Breast epithelium (tissue), 4 donors: Measurements from ENCODE around the gene MLXIP. TPM values are rescaled to one million over a fixed set of nuclear protein-coding genes. Genes with fewer than 3 reads are reported as not detected.

Source experiments
- DNase-seq, 2 donors: peaks; one replicate each; pipeline ENCODE4 v3.0.0-alpha.2; 2019; ENCODE audit warnings: low spot score in 2 of 2
- H3K27ac ChIP-seq, 2 donors: fragments of 200-600 bp; sonication (generic) in 1 of 2; one replicate each; pipeline ENCODE4 v1.5.1; 2016 to 2019; ENCODE audit warnings: mild to moderate bottlenecking in 1 of 2
- H3K27me3 ChIP-seq, 2 donors: fragments of 200-600 bp; sonication (generic) in 1 of 2; one replicate each; pipeline versions ENCODE4 v1.5.1 to v1.6.0; 2017 to 2019; ENCODE audit warnings: control low read depth in 1 of 2, mild to moderate bottlenecking in 1 of 2
- H3K36me3 ChIP-seq: fragments of 200-600 bp; one replicate; pipeline ENCODE4 v1.5.1; 2019
- H3K4me1 ChIP-seq, 2 donors: fragments of 200-600 bp; sonication (generic); one replicate each; pipeline ENCODE4 v1.5.1; 2016 to 2019; ENCODE audit warnings: control low read depth in 1 of 2
- H3K4me3 ChIP-seq, 3 donors: fragments of 200-600 bp; sonication (generic); 1 replicate in 2 of 3; 2 replicates in 1 of 3; pipeline ENCODE4 v1.5.1; 2016 to 2019; ENCODE audit warnings: mild to moderate bottlenecking in 3 of 3, moderate library complexity in 2 of 3
- H3K9me3 ChIP-seq, 2 donors: fragments of 200-600 bp; sonication (generic) in 1 of 2; one replicate each; pipeline ENCODE4 v1.5.1; 2016 to 2019; ENCODE audit warnings: control low read depth in 1 of 2
- CTCF ChIP-seq, 3 donors: fragments of 450-650 bp; IDR thresholded peaks; one replicate each; pipeline ENCODE4 v1.5.1; 2016 to 2017; ENCODE audit warnings: antibody characterized with exemption in 3 of 3, mild to moderate bottlenecking in 3 of 3, moderate library complexity in 3 of 3
- POLR2A ChIP-seq: fragments of 450-650 bp; IDR thresholded peaks from one replicate; pipeline ENCODE4 v1.6.1; 2016; ENCODE audit warnings: antibody characterized with exemption, mild to moderate bottlenecking, moderate library complexity
- POLR2AphosphoS5 ChIP-seq, 3 donors: sonication (generic); formaldehyde crosslinking; IDR thresholded peaks; one replicate each; pipeline ENCODE4 v1.6.1; 2017; ENCODE audit warnings: antibody characterized with exemption in 3 of 3
- intact Hi-C: fragments of 100-400 bp; cut with DNase I; formaldehyde crosslinking; loops from one replicate; pipeline ENCODE4 v1.15.1; 2023; ENCODE audit warnings: low total_unique reads
- total RNA-seq, 3 donors: library from RNA; depleted of rRNA; stranded (reverse); fragments of >200 nt; gene quantifications; one replicate each; pipeline ENCODE4 v1.1.0, GENCODE V29; 2016

Gene MLXIP
- total RNA-seq, 3 donors from 2014 or later = 21.1 to 31.1 (median 28.2) TPM

DNA sequence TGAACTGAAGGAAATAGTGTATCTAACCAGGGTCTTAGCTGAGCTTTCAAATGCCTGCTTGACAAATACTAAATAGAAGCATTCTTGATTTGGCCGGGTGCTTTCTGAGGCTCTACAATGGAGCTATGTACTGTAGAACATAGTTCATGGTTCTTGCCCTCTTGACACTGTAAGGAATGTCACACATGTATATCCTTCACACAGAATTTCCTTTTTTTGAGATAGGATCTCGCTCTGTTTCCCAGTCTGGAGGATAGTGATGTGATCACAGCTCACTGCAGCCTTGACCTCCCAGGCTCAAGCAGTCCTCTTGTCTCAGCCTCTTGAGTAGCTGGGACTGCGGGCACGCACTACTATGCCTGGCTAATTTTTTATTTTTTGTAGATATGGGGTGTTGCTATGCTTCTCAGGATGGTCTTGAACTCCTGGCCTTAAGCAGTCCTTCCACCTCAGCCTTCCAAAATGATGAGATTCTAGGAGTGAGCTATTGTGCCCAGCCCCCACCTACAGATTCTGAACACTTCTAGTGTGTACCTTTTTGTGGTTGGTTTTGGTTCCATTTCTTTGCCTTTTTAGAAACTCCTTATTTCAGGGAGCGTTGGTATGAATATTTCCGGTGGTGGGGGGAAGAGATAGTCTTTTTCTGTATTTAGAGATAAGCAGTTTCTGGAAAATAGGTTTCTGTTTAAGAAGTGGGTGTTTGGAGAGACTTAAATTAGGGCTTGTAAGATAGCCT is 4.2 kb downstream of the MLXIP start:
- DNase-seq = no peak

GRCh38 chr12:122084857-122085405 is 6.4 kb downstream of the MLXIP start:
- H3K27me3 ChIP-seq = no peaks in the 10 kb centered on the region
- no peak overlapping the region for H3K27ac ChIP-seq
- no peak overlapping the region for H3K4me3 ChIP-seq
- no peaks in the 10 kb centered on the region for H3K36me3 ChIP-seq
- DNase-seq = no peak
- intact Hi-C loops = no loop called here
- peaks cover 11 to 16% of the 10 kb centered on the region in 2 donors for H3K4me1 ChIP-seq
- TF ChIP-seq POLR2A = no peak
- TF ChIP-seq POLR2AphosphoS5 (IDR thresholded peaks at IDR 0.05) = no peak
- no peak for TF ChIP-seq CTCF (IDR thresholded peaks at IDR 0.05)
- H3K9me3 ChIP-seq = no peaks in the 10 kb centered on the region

More for the DNA sequence above, 4.2 kb downstream of the MLXIP start:
- Histone ChIP-seq H3K9me3 (no peaks in the 10 kb centered on the region), H3K4me3 (peak overlapping the region in 1 of 3 donors; percentile 93), H3K27ac (peak overlapping the region in 1 of 2 donors; percentile 76), H3K27me3 (no peaks in the 10 kb centered on the region), H3K36me3 (no peaks in the 10 kb centered on the region), H3K4me1 (peaks cover 8 to 16% of the 10 kb centered on the region in 2 donors)
- TF ChIP-seq CTCF (IDR thresholded peaks at IDR 0.05) = no peak
- TF ChIP-seq POLR2A = no peak
- TF ChIP-seq POLR2AphosphoS5 (IDR thresholded peaks at IDR 0.05) = no peak
- intact Hi-C loops = no loop called here

GRCh38 chr12:122085591-122085990 is 7.0 kb downstream of the MLXIP start:
- Histone ChIP-seq H3K27ac (no peak overlapping the region), H3K4me1 (peaks cover 11 to 16% of the 10 kb centered on the region in 2 donors), H3K27me3 (no peaks in the 10 kb centered on the region), H3K4me3 (no peak overlapping the region), H3K9me3 (no peaks in the 10 kb centered on the region), H3K36me3 (no peaks in the 10 kb centered on the region)
- TF ChIP-seq CTCF (IDR thresholded peaks at IDR 0.05) (no peak), POLR2A (no peak), POLR2AphosphoS5 (IDR thresholded peaks at IDR 0.05) (no peak)
- intact Hi-C loops = no loop called here
- DNase-seq = no peak

GRCh38 chr12:122086116-122086515 is 7.6 kb downstream of the MLXIP start:
- no peaks in the 10 kb centered on the region for H3K36me3 ChIP-seq
- intact Hi-C loops = no loop called here
- H3K4me1 ChIP-seq = peaks cover 11 to 15% of the 10 kb centered on the region in 2 donors
- H3K9me3 ChIP-seq = no peaks in the 10 kb centered on the region
- no peak overlapping the region for H3K27ac ChIP-seq
- no peak overlapping the region for H3K4me3 ChIP-seq
- H3K27me3 ChIP-seq = no peaks in the 10 kb centered on the region
- TF ChIP-seq POLR2A = no peak
- TF ChIP-seq CTCF (IDR thresholded peaks at IDR 0.05) = no peak
- no peak for TF ChIP-seq POLR2AphosphoS5 (IDR thresholded peaks at IDR 0.05)
- no peak for DNase-seq

DNA sequence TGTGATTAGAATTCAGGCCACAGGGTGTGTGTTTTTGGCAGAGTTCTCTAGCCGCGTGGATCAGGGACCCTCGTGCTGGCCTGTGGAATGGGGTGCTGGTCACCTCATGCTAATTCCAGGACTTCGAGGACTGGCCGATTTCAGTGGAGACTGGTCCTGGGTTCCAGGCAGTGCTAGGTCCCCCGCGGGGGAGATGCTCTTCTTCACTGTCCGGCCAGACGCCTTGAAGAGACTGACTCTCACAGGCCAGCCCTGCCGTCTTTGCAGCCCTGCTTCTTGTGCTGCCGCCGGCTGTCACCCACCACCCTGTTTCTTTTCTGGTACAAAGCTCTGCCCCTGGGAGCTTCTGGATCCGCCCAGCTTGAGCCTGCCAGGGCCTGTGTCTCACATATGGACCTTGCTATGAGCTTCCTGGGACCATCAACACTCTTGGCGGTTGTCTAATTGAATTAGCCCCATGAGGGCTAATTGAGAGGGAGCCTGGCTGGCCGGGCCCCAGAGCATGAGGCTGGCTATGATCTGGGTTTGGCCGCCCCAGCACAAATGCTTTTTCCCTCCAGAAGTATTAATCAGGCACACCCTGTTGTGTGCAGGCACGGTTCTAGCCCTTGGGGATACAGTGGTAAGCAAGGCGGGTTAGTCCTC is 8.2 kb downstream of the MLXIP start:
- Histone ChIP-seq H3K4me1 (peaks cover 4 to 8% of the 10 kb centered on the region in 2 donors), H3K27ac (peak overlapping the region in 1 of 2 donors; percentile 5), H3K27me3 (no peaks in the 10 kb centered on the region), H3K9me3 (no peaks in the 10 kb centered on the region), H3K4me3 (no peak overlapping the region), H3K36me3 (no peaks in the 10 kb centered on the region)
- intact Hi-C loops = no loop called here
- TF ChIP-seq POLR2AphosphoS5 (IDR thresholded peaks at IDR 0.05) (no peak), POLR2A (no peak), CTCF (IDR thresholded peaks at IDR 0.05) (no peak)
- DNase-seq = no peak
